HG03442 (cell line): ENCODE results near the gene ACVR2A.

Source experiments
- ATAC-seq: cut with Tn5 transposase; IDR thresholded peaks from one replicate; pipeline ENCODE4 v1.9.1; 2021; ENCODE audit warnings: mild to moderate bottlenecking, moderate library complexity; ENCODE audit not compliant: unreplicated experiment

Gene ACVR2A

GRCh38 chr2:147854557-147855134 is 9.8 kb downstream of the ACVR2A start:
- ATAC-seq: no peak

GRCh38 chr2:147855316-147855715 is 10.5 kb downstream of the ACVR2A start:
- ATAC-seq: no peak

GRCh38 chr2:147855977-147856376 is 11.1 kb downstream of the ACVR2A start:
- no peak for ATAC-seq

- no peak for ATAC-seq
These were observed 15.2 kb downstream of the ACVR2A start for GRCh38 chr2:147860009-147860408.

GRCh38 chr2:147862859-147863516 is 18.2 kb downstream of the ACVR2A start:
- ATAC-seq: no peak

- no peak for ATAC-seq
These were observed 19.0 kb downstream of the ACVR2A start for GRCh38 chr2:147863835-147864234.

GRCh38 chr2:147865560-147865959 is 20.7 kb downstream of the ACVR2A start:
- ATAC-seq: no peak

- no peak for ATAC-seq
These were observed 22.2 kb downstream of the ACVR2A start for GRCh38 chr2:147867050-147867449.

GRCh38 chr2:147869934-147870333 is 25.1 kb downstream of the ACVR2A start:
- ATAC-seq: no peak

- ATAC-seq: no peak
These were observed 28.1 kb downstream of the ACVR2A start for GRCh38 chr2:147872967-147873366.

- no peak for ATAC-seq
These were observed 29.1 kb downstream of the ACVR2A start for GRCh38 chr2:147873859-147874483.

- no peak for ATAC-seq
These were observed 35.0 kb downstream of the ACVR2A start for GRCh38 chr2:147879846-147880245.

GRCh38 chr2:147882631-147883030 is 37.8 kb downstream of the ACVR2A start:
- no peak for ATAC-seq

GRCh38 chr2:147884830-147885229 is 40.0 kb downstream of the ACVR2A start:
- no peak for ATAC-seq

- no peak for ATAC-seq
These were observed 41.3 kb downstream of the ACVR2A start for GRCh38 chr2:147886136-147886535.

GRCh38 chr2:147888680-147889079 is 43.9 kb downstream of the ACVR2A start:
- ATAC-seq: no peak

GRCh38 chr2:147904051-147904450 is 59.2 kb downstream of the ACVR2A start:
- ATAC-seq: no peak

- ATAC-seq: no peak
These were observed 64.3 kb downstream of the ACVR2A start for GRCh38 chr2:147909178-147909577.

- no peak for ATAC-seq
These were observed 66.2 kb downstream of the ACVR2A start for GRCh38 chr2:147910990-147911473.

GRCh38 chr2:147913701-147914480 is 69.1 kb downstream of the ACVR2A start:
- ATAC-seq: no peak

GRCh38 chr2:147916067-147916466 is 71.2 kb downstream of the ACVR2A start:
- no peak for ATAC-seq
